GM12878 (cell line): Measurements from ENCODE around the gene MYB. TPM values are rescaled to one million over a fixed set of nuclear protein-coding genes. Genes with fewer than 3 reads are reported as not detected.

Experiments used
- ATAC-seq: fragments of 200-7000 bp; cut with Tn5 transposase; 3 replicates; pipeline ENCODE4 v1.9.1; 2020; ENCODE audit warnings: mild to moderate bottlenecking, moderate library complexity
- BruUV-seq: library from RNA; stranded (reverse); fragments of 400-500 nt; replicated peaks from 2 replicates; lab custom pipeline; 2021; lab: Mats Ljungman, UMichigan
- CTCF ChIA-PET: fragments of 300-600 bp; sonication (Branson Sonifier 250); formaldehyde crosslinking; extraction: SDS; loops from one replicate; lab custom pipeline; 2021; ENCODE audit warnings: inconsistent platforms; lab: Yijun Ruan, JAX
- POLR2A ChIA-PET: fragments of 350-600 bp; formaldehyde crosslinking; extraction: SDS; loops from one replicate; lab custom pipeline; 2021; ENCODE audit warnings: inconsistent platforms; lab: Charles Lee
- RAD21 ChIA-PET: fragments of 300-600 bp; sonication (Branson Sonifier 250); formaldehyde crosslinking; loops from one replicate; lab custom pipeline; 2023; ENCODE audit warnings: antibody characterized with exemption; ENCODE audit not compliant: unreplicated experiment; lab: Charles Lee
- SMC1A ChIA-PET: fragments of 300-600 bp; sonication (Branson Sonifier 250); formaldehyde crosslinking; loops from one replicate; lab custom pipeline; 2023; ENCODE audit not compliant: unreplicated experiment, uncharacterized antibody; lab: Charles Lee
- DNase-seq: peaks from one replicate; pipeline ENCODE4 v3.0.0-alpha.2; 2011; ENCODE audit warnings: low read depth, low spot score
- FAIRE-seq: peaks from 3 replicates; lab custom pipeline; 2011; peaks lifted over from hg19 to GRCh38; lab: Jason Lieb, UNC
- H2AFZ ChIP-seq: 2 replicates; pipeline ENCODE4 v1.6.0; 2011; ENCODE audit warnings: low read depth, low read length, control low read depth; ENCODE audit not compliant: control insufficient read depth
- H3K27ac ChIP-seq: 2 replicates; pipeline ENCODE4 v1.5.1; 2011; ENCODE audit warnings: control low read depth; ENCODE audit not compliant: control insufficient read depth, insufficient read depth
- H3K27me3 ChIP-seq, 2 experiments: replicated peaks in 1 of 2; 2 replicates each; pipeline versions ENCODE4 v1.6.0 to v1.6.1; 2011; ENCODE audit warnings: low read length in 1 of 2; ENCODE audit not compliant: control insufficient read depth in 2 of 2, insufficient read depth in 2 of 2
- H3K36me3 ChIP-seq, 2 experiments: 2 replicates each; pipeline ENCODE4 v1.5.1; 2011; ENCODE audit warnings: low read length in 1 of 2; ENCODE audit not compliant: control insufficient read depth in 2 of 2, insufficient read depth in 2 of 2
- H3K4me1 ChIP-seq: 2 replicates; pipeline ENCODE4 v1.6.1; 2011; ENCODE audit warnings: mild to moderate bottlenecking, low read length, moderate library complexity, mixed read lengths; ENCODE audit not compliant: control insufficient read depth, insufficient read depth
- H3K4me2 ChIP-seq: 2 replicates; pipeline ENCODE4 v1.6.0; 2011; ENCODE audit warnings: control low read depth; ENCODE audit not compliant: control insufficient read depth, insufficient read depth
- H3K4me3 ChIP-seq: fragments of 200-600 bp; sonication (generic); 2 replicates; pipeline ENCODE4 v1.5.1; 2016
- H3K79me2 ChIP-seq: 2 replicates; pipeline ENCODE4 v1.6.0; 2011; ENCODE audit warnings: low read length; ENCODE audit not compliant: control insufficient read depth, insufficient read depth
- H3K9ac ChIP-seq: 2 replicates; pipeline ENCODE4 v1.8.0; 2011; ENCODE audit warnings: low read length, control low read depth, mixed read lengths; ENCODE audit not compliant: control insufficient read depth, insufficient read depth
- H3K9me3 ChIP-seq: replicated peaks from 3 replicates; pipeline ENCODE4 v1.5.1; 2011; ENCODE audit warnings: mild to moderate bottlenecking, low read length; ENCODE audit not compliant: control insufficient read depth, insufficient read depth
- H4K20me1 ChIP-seq: 2 replicates; pipeline ENCODE4 v1.6.0; 2011; ENCODE audit not compliant: control insufficient read depth, insufficient read depth
- BCL3 ChIP-seq: IDR thresholded peaks from 2 replicates; pipeline ENCODE4 v1.6.1; 2011; ENCODE audit warnings: borderline replicate concordance, low read depth, mild to moderate bottlenecking, moderate library complexity, low read length; ENCODE audit not compliant: insufficient read depth, poor library complexity, severe bottlenecking
- BRCA1 ChIP-seq: IDR thresholded peaks from 2 replicates; pipeline ENCODE4 v1.6.1; 2011; ENCODE audit warnings: low read depth, low read length, improper control_type of control experiment
- CBFB ChIP-seq: IDR thresholded peaks from 2 replicates; pipeline ENCODE4 v1.6.1; 2016; ENCODE audit warnings: antibody characterized with exemption, low read depth
- HDGF ChIP-seq: fragments of 450-650 bp; IDR thresholded peaks from 2 replicates; pipeline ENCODE4 v1.6.1; 2016; ENCODE audit warnings: antibody characterized with exemption
- IRF4 ChIP-seq: IDR thresholded peaks from 2 replicates; pipeline ENCODE4 v1.6.1; 2011; ENCODE audit warnings: low read depth, low read length
- MYC ChIP-seq: IDR thresholded peaks from 2 replicates; pipeline ENCODE4 v1.6.1; 2011; ENCODE audit warnings: mild to moderate bottlenecking, low read length, moderate library complexity, inconsistent platforms; ENCODE audit not compliant: insufficient read depth, insufficient replicate concordance, insufficient read length, severe bottlenecking
- NKRF ChIP-seq: fragments of 450-650 bp; conservative IDR thresholded peaks from 2 replicates; pipeline ENCODE4 v1.6.1; 2017; ENCODE audit warnings: mild to moderate bottlenecking, moderate library complexity
- NR2C2 ChIP-seq: IDR thresholded peaks from 2 replicates; pipeline ENCODE4 v1.6.1; 2011; ENCODE audit warnings: borderline replicate concordance, low read depth; ENCODE audit not compliant: control insufficient read depth, insufficient read length
- STAT1 ChIP-seq: fragments of 450-650 bp; conservative IDR thresholded peaks from 2 replicates; pipeline ENCODE4 v1.6.1; 2014; ENCODE audit warnings: antibody characterized with exemption, mild to moderate bottlenecking
- STAT3 ChIP-seq: IDR thresholded peaks from 2 replicates; pipeline ENCODE4 v1.6.1; 2011; ENCODE audit warnings: low read depth, low read length, improper control_type of control experiment
- ZBTB33 ChIP-seq: fragments of 450-650 bp; IDR thresholded peaks from 2 replicates; pipeline ENCODE4 v1.6.1; 2017; ENCODE audit warnings: mild to moderate bottlenecking
- WGBS: methylation state at CpG from one replicate; pipeline ENCODE4 v1.1.6; 2016; ENCODE audit warnings: low lambda C conversion rate; ENCODE audit not compliant: insufficient replicate concordance, insufficient coverage; ENCODE audit errors: missing lambda C conversion rate; 5-methylcytosine and 5-hydroxymethylcytosine counted together
- in situ Hi-C: fragments of 300-500 bp; cut with MboI; formaldehyde crosslinking; loops from 9 replicates; pipeline ENCODE4 v1.14.3; 2018; ENCODE audit warnings: mixed read lengths
- intact Hi-C: fragments of 100-400 bp; cut with micrococcal nuclease; formaldehyde crosslinking; loops from one replicate; pipeline ENCODE4 v1.14.2; 2022; ENCODE audit not compliant: unreplicated experiment
- polyA plus RNA-seq, 11 experiments: library from polyadenylated mRNA; depleted of rRNA in 4 of 11; unstranded in 6 of 11; stranded (reverse) in 5 of 11; fragments of >200 nt; fragmentation: Nextera tagmentation in 4 of 11; fragmentation: Illumina TruSeq in 1 of 11; extraction: Ambion mirVana in 4 of 11; extraction: Trizol in 1 of 11; gene quantifications; 1 replicate in 1 of 11; 2 replicates in 10 of 11; pipeline versions ENCODE4 v1.2.1 to v1.2.3, GENCODE V29; 2011 to 2016; ENCODE audit warnings: inconsistent platforms in 2 of 11, missing spikeins in 2 of 11, low read depth in 1 of 11
- total RNA-seq, 4 experiments: library from RNA; depleted of rRNA in 3 of 4; stranded (reverse); fragments of >200 nt in 3 of 4; fragmentation: Illumina TruSeq in 1 of 4; extraction: Trizol in 1 of 4; gene quantifications; 2 replicates each; pipeline versions ENCODE4 v1.2.1 to v1.2.3, GENCODE V29; 2013 to 2021
- TF ChIP-seq, protein P1 (sequence below): fragments of 450-650 bp; formaldehyde crosslinking; IDR thresholded peaks from 2 replicates; pipeline ENCODE4 v1.5.0; 2022; ENCODE audit warnings: mild to moderate bottlenecking, missing genetic modification characterization
- TF ChIP-seq, protein P2 (sequence below): fragments of 450-650 bp; IDR thresholded peaks from 2 replicates; pipeline ENCODE4 v1.6.1; 2016; ENCODE audit warnings: mild to moderate bottlenecking

Gene MYB
- total and polyA plus RNA-seq, 10 of the 15 experiments (the other 5 are each of a cell fraction or from before 2014, with no cell fraction given) = 7.0 to 29.8 (median 21.5) TPM

- Histone ChIP-seq H3K4me2 (no peak overlapping the region), H3K27me3 (no peaks in the 10 kb centered on the region), H3K27ac (no peak overlapping the region), H3K79me2 (no peaks in the 10 kb centered on the region), H3K9ac (no peak overlapping the region), H2AFZ (no peak overlapping the region), H4K20me1 (no peaks in the 10 kb centered on the region), H3K36me3 (peaks cover 3 to 22% of the 10 kb centered on the region in 2 experiments; a peak in 3 of 4 replicates), H3K4me1 (no peaks in the 10 kb centered on the region; the same call in 1 of the 2 replicates), H3K4me3 (no peak overlapping the region), H3K9me3 (no peaks in the 10 kb centered on the region)
- TF ChIP-seq CBFB (no peak), MYC (no peak), IRF4 (no peak), BRCA1 (no peak), NR2C2 (no peak), NKRF (no peak), STAT1 (no peak), STAT3 (no peak), HDGF (no peak), ZBTB33 (no peak), BCL3 (no peak)
- TF ChIP-seq, protein P1, sequence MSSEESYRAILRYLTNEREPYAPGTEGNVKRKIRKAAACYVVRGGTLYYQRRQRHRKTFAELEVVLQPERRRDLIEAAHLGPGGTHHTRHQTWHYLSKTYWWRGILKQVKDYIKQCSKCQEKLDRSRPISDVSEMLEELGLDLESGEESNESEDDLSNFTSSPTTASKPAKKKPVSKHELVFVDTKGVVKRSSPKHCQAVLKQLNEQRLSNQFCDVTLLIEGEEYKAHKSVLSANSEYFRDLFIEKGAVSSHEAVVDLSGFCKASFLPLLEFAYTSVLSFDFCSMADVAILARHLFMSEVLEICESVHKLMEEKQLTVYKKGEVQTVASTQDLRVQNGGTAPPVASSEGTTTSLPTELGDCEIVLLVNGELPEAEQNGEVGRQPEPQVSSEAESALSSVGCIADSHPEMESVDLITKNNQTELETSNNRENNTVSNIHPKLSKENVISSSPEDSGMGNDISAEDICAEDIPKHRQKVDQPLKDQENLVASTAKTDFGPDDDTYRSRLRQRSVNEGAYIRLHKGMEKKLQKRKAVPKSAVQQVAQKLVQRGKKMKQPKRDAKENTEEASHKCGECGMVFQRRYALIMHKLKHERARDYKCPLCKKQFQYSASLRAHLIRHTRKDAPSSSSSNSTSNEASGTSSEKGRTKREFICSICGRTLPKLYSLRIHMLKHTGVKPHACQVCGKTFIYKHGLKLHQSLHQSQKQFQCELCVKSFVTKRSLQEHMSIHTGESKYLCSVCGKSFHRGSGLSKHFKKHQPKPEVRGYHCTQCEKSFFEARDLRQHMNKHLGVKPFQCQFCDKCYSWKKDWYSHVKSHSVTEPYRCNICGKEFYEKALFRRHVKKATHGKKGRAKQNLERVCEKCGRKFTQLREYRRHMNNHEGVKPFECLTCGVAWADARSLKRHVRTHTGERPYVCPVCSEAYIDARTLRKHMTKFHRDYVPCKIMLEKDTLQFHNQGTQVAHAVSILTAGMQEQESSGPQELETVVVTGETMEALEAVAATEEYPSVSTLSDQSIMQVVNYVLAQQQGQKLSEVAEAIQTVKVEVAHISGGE (CRISPR knock-in tag) = no peak
- TF ChIP-seq, protein P2, sequence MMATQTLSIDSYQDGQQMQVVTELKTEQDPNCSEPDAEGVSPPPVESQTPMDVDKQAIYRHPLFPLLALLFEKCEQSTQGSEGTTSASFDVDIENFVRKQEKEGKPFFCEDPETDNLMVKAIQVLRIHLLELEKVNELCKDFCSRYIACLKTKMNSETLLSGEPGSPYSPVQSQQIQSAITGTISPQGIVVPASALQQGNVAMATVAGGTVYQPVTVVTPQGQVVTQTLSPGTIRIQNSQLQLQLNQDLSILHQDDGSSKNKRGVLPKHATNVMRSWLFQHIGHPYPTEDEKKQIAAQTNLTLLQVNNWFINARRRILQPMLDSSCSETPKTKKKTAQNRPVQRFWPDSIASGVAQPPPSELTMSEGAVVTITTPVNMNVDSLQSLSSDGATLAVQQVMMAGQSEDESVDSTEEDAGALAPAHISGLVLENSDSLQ = no peak
- in situ Hi-C loops = no loop called here
- WGBS = 95% methylated on average over 6 of the region's 6 CpGs
- intact Hi-C loops = no loop called here
- FAIRE-seq (no peak), DNase-seq (no peak), ATAC-seq (no peak)
- CTCF ChIA-PET = interaction anchor here (0.7 to 1.0 kb wide), 2 partner anchors 17 to 106 kb away, joined by 3 read pairs; no protein-coding TSS in a partner anchor
- RAD21 ChIA-PET = interaction anchor here (1.2 kb wide), 1 partner anchor 215 kb away, joined by 3 read pairs; no protein-coding TSS in a partner anchor
- POLR2A ChIA-PET = no interaction called here
- BruUV-seq = no TSS peak
- SMC1A ChIA-PET = interaction anchor here (0.9 to 1.2 kb wide), 3 partner anchors 12 to 97 kb away, joined by 3 to 4 read pairs (median 3); no protein-coding TSS in a partner anchor
Measured at GRCh38 chr6:135217663-135218062, 36.6 kb downstream of the MYB start.
